Spleen (tissue), 11 donors: Measurements from ENCODE around the gene JADE2. TPM values are rescaled to one million over a fixed set of nuclear protein-coding genes. Genes with fewer than 3 reads are reported as not detected.

Experiments used
- DNase-seq: peaks from one replicate; pipeline ENCODE4 v3.0.0-alpha.2; 2020
- H3K27ac ChIP-seq, 8 donors: fragments of 200-600 bp; sonication (generic) in 7 of 8; 1 replicate in 4 of 8; 2 replicates in 4 of 8; pipeline versions ENCODE4 v1.5.0 to v1.8.0; 2016 to 2021; ENCODE audit warnings: inconsistent platforms in 4 of 8, mild to moderate bottlenecking in 4 of 8, moderate library complexity in 1 of 8
- H3K27me3 ChIP-seq, 7 donors: fragments of 200-600 bp; sonication (generic) in 6 of 7; replicated peaks in 1 of 7; 1 replicate in 4 of 7; 2 replicates in 3 of 7; pipeline versions ENCODE4 v1.5.0 to v1.8.0; 2016 to 2021; ENCODE audit warnings: inconsistent platforms in 3 of 7, mild to moderate bottlenecking in 1 of 7
- H3K36me3 ChIP-seq, 6 donors: fragments of 200-600 bp; sonication (generic) in 5 of 6; 1 replicate in 4 of 6; 2 replicates in 2 of 6; pipeline versions ENCODE4 v1.5.0 to v1.8.0; 2016 to 2021; ENCODE audit warnings: inconsistent platforms in 2 of 6
- H3K4me1 ChIP-seq, 6 donors: fragments of 200-600 bp; sonication (generic) in 5 of 6; 1 replicate in 3 of 6; 2 replicates in 3 of 6; pipeline versions ENCODE4 v1.5.0 to v1.8.0; 2016 to 2021; ENCODE audit warnings: inconsistent platforms in 3 of 6
- H3K4me3 ChIP-seq, 8 donors: fragments of 200-600 bp; sonication (generic) in 7 of 8; 1 replicate in 4 of 8; 2 replicates in 4 of 8; pipeline versions ENCODE4 v1.5.0 to v1.8.0; 2016 to 2021; ENCODE audit warnings: inconsistent platforms in 4 of 8, mild to moderate bottlenecking in 4 of 8, moderate library complexity in 2 of 8
- H3K9me3 ChIP-seq, 8 donors: fragments of 200-600 bp; sonication (generic) in 7 of 8; 1 replicate in 4 of 8; 2 replicates in 4 of 8; pipeline versions ENCODE4 v1.5.0 to v1.8.0; 2016 to 2021; ENCODE audit warnings: inconsistent platforms in 4 of 8
- POLR2A ChIP-seq, 3 donors: fragments of 450-650 bp; IDR thresholded peaks; one replicate each; pipeline ENCODE4 v1.5.1; 2017; ENCODE audit warnings: antibody characterized with exemption in 3 of 3, mild to moderate bottlenecking in 1 of 3
- POLR2AphosphoS5 ChIP-seq, 3 donors: sonication (generic); formaldehyde crosslinking; IDR thresholded peaks; one replicate each; pipeline ENCODE4 v1.5.1; 2017; ENCODE audit warnings: antibody characterized with exemption in 3 of 3
- WGBS, 5 donors: extraction: QIAGEN DNeasy Blood & Tissue Kit in 3 of 5; methylation state at CpG; one replicate each; pipeline versions ENCODE4 v1.1.5 to v1.1.7; 2013 to 2018; 5-methylcytosine and 5-hydroxymethylcytosine counted together
- intact Hi-C: fragments of 100-400 bp; cut with DNase I; formaldehyde crosslinking; loops from one replicate; pipeline ENCODE4 v1.15.0; 2023; ENCODE audit warnings: low total_unique reads
- polyA plus RNA-seq, 3 donors: library from polyadenylated mRNA; stranded (reverse); fragments of 200-250 nt; gene quantifications; one replicate each; pipeline ENCODE4 v1.2.1, GENCODE V29; 2013
- total RNA-seq, 7 donors: library from RNA; depleted of rRNA in 3 of 7; stranded (reverse); fragments of >200 nt in 3 of 7; fragmentation: NEBNext Ultra II Directional in 4 of 7; extraction: Animal tissue kit (Norgen Biotek cat#: 25700) in 4 of 7; gene quantifications; one replicate each; pipeline versions ENCODE4 v1.1.0 to v1.2.1, GENCODE V29; 2016 to 2021
- TF ChIP-seq, protein P1 (sequence below), 11 experiments: fragments of 200-600 bp in 7 of 11; fragments of 450-650 bp in 4 of 11; sonication (generic) in 4 of 11; IDR thresholded peaks in 8 of 11; conservative IDR thresholded peaks in 3 of 11; 1 replicate in 7 of 11; 2 replicates in 4 of 11; pipeline versions ENCODE4 v1.4.0 to v1.8.0; 2016 to 2021; ENCODE audit warnings: antibody characterized with exemption in 11 of 11, inconsistent platforms in 4 of 11, mild to moderate bottlenecking in 1 of 11
- donor health status: healthy with polysubstance abuse.
- donor health status: DM: no; HTN: no; CAD: no; lungs with moderate emphysema.
- donor health status: DM: no; HTN: no; CAD: no.
- donor health status: Bipolar disorder and iron deficiency.
- donor health status: healthy.
- donor health status: DM: no; HTN: no; CAD: no.
- donor health status: DM: yes; HTN: yes; CAD: no.

Gene JADE2
- total and polyA plus RNA-seq, 10 donors: 12.3 to 131 (median 94.3) TPM

DNA sequence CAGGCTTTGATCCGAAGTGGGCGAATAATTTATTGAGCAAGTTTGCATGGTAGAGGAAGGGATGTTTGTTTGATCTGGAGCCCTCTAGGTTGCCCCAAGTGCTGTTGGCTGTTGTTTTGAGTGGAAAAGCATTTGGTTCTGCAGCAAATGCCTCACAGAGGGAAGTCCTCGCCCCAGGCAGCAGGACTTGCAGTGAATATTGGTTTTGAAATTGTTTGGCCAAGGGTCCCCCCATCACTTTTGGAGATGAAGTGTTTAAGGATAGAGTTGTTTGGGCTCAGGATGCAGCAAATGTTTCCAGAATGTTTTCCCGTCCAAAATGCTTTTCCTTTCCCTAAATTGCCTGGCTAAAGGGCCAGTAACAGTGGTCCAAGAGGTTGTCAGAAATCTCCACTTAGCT lies 3.1 kb downstream of the JADE2 start:
- H3K4me3 ChIP-seq: peak overlapping the region in 3 of 8 donors; percentile 75 to 100 (median 100)
- peaks cover 34 to 80% (median 64%) of the 10 kb centered on the region in 6 donors for H3K4me1 ChIP-seq
- no peak for TF ChIP-seq POLR2A (IDR thresholded peaks at IDR 0.05)
- TF ChIP-seq, protein P1, sequence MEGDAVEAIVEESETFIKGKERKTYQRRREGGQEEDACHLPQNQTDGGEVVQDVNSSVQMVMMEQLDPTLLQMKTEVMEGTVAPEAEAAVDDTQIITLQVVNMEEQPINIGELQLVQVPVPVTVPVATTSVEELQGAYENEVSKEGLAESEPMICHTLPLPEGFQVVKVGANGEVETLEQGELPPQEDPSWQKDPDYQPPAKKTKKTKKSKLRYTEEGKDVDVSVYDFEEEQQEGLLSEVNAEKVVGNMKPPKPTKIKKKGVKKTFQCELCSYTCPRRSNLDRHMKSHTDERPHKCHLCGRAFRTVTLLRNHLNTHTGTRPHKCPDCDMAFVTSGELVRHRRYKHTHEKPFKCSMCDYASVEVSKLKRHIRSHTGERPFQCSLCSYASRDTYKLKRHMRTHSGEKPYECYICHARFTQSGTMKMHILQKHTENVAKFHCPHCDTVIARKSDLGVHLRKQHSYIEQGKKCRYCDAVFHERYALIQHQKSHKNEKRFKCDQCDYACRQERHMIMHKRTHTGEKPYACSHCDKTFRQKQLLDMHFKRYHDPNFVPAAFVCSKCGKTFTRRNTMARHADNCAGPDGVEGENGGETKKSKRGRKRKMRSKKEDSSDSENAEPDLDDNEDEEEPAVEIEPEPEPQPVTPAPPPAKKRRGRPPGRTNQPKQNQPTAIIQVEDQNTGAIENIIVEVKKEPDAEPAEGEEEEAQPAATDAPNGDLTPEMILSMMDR (IDR thresholded peaks at IDR 0.05 in 8 of 11, conservative IDR thresholded peaks at IDR 0.05 in 3 of 11): no peak
- TF ChIP-seq POLR2AphosphoS5 (IDR thresholded peaks at IDR 0.05): no peak
- H3K27me3 ChIP-seq: no peaks in the 10 kb centered on the region
- H3K9me3 ChIP-seq: no peaks in the 10 kb centered on the region
- 62 to 81% (median 66%) methylated on average over 4 of the region's 4 CpGs for WGBS, 5 donors
- H3K27ac ChIP-seq: peak overlapping the region in 4 of 8 donors; percentile 97 to 100 (median 99)
- no peak for DNase-seq
- H3K36me3 ChIP-seq: peaks cover 0 to 4% (median 0%) of the 10 kb centered on the region in 6 donors
- intact Hi-C loops: loop anchor here (10.0 kb wide), 1 partner anchor 46 kb away; no protein-coding TSS in a partner anchor

DNA sequence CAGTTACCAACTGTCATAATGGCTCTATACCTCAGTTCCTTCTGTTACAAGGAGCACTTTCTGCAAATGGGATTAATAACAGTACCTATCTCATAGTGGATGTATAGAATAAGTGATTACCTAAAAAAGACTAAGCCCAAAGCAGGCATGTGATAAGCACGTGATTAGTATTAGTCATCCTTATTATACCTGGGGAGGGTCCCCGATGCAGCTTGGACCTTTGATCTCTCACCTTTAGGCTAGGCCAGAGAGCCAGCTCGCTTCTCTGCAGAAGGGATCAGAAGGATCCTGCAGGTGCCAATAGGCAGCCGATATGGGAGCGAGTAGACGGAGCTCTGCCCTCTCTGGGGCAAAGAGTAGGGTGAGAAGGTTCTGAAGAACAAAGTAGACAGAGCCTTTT lies 4.0 kb downstream of the JADE2 start:
- intact Hi-C loops: loop anchor here (10.0 kb wide), 1 partner anchor 45 kb away; no protein-coding TSS in a partner anchor
- WGBS, 5 donors: 87 to 95% (median 88%) methylated on average over 6 of the region's 6 CpGs
- TF ChIP-seq POLR2AphosphoS5 (IDR thresholded peaks at IDR 0.05): no peak
- no peak for TF ChIP-seq POLR2A (IDR thresholded peaks at IDR 0.05)
- TF ChIP-seq, protein P1 (IDR thresholded peaks at IDR 0.05 in 8 of 11, conservative IDR thresholded peaks at IDR 0.05 in 3 of 11): no peak
- no peaks in the 10 kb centered on the region for H3K27me3 ChIP-seq
- H3K4me3 ChIP-seq: no peak overlapping the region
- no peaks in the 10 kb centered on the region for H3K9me3 ChIP-seq
- peak overlapping the region in 3 of 8 donors; percentile 97 to 99 (median 99) for H3K27ac ChIP-seq
- peaks cover 0 to 10% (median 0%) of the 10 kb centered on the region in 6 donors for H3K36me3 ChIP-seq
- peaks cover 43 to 80% (median 67%) of the 10 kb centered on the region in 6 donors for H3K4me1 ChIP-seq
- DNase-seq: no peak

DNA sequence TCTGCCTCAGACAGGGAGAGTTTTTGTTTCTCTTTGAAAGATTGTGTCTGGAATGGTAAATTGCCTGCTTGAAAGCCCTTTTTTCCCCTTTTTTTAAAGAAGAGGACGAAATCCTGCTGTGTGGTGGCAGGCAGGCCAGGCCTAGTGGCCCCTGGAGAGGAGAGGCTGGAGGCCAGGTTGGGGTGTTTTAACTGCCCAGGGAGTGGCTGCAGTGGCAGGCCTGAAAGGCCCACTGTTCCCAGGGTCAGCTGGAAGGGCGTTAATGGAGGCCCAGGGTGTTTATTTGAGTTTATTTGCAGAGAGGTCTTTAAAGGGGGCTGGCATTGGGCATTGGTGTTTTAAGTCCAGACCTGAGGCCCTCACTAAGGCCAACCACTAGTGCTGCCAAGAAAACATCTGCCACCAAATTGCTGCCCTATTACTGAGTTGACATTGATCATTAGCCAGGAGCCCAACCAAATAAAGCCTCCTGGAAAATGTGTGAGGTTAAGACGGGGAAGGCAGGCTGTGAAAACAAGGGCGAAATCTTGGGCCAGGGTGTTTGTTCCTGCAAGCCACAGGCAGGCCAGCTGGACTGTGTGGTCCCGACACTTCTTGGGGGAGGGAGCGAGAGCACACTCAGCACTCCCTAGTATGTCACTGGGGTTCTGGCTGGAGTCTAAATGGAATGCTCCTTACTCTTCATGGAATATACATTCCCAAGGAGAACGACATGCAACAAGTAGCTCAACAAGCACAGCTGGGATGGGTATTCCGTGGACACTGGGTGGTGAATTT lies 5.0 kb downstream of the JADE2 start:
- Histone ChIP-seq H3K4me3 (no peak overlapping the region), H3K27ac (peak overlapping the region in 5 of 8 donors; percentile 9 to 97 (median 32)), H3K36me3 (peaks cover 0 to 20% (median 0%) of the 10 kb centered on the region in 6 donors), H3K27me3 (no peaks in the 10 kb centered on the region), H3K9me3 (no peaks in the 10 kb centered on the region), H3K4me1 (peaks cover 52 to 88% (median 78%) of the 10 kb centered on the region in 6 donors)
- intact Hi-C loops: no loop called here
- 82 to 89% (median 87%) methylated on average over 8 of the region's 8 CpGs for WGBS, 5 donors
- DNase-seq: no peak
- TF ChIP-seq, protein P1 (IDR thresholded peaks at IDR 0.05 in 8 of 11, conservative IDR thresholded peaks at IDR 0.05 in 3 of 11): no peak
- TF ChIP-seq POLR2AphosphoS5 (IDR thresholded peaks at IDR 0.05): peak in 2 of 3 donors; percentile 23 to 52
